ENCODE data around the gene KRT33B.

- TF ChIP-seq SIN3A (IDR thresholded peaks at IDR 0.05; ENCODE audit: borderline replicate concordance, insufficient read depth, low read length) (no peak), POLR2AphosphoS5 (IDR thresholded peaks at IDR 0.05; ENCODE audit: low read depth, low read length) (no peak), REST (IDR thresholded peaks at IDR 0.05; ENCODE audit: insufficient read depth in 1 of 2, low read depth in 2 of 2, low read length in 2 of 2) (no peak), TAF1 (IDR thresholded peaks at IDR 0.05; ENCODE audit: borderline replicate concordance, insufficient read depth, low read length) (no peak), FOXP2 (optimal IDR thresholded peaks at IDR 0.05; ENCODE audit: borderline replicate concordance, extremely low read depth, extremely low read length, insufficient read depth) (no peak)
These were observed 47.5 kb upstream of the KRT33B start for GRCh38 chr17:41417127-41417526.

Measured in PFSK-1 (cell line).